Measurements from ENCODE around the gene GNAO1. TPM values are rescaled to one million over a fixed set of nuclear protein-coding genes. Genes with fewer than 3 reads are reported as not detected.

GNAO1 gene
- total and polyA plus RNA-seq, 2 donors (not counting 1 experiment from before 2014, with no cell fraction given), result 0.13 to 5.1 TPM

- ChIA-PET POLR2A (interaction anchor here (0.7 kb wide), 1 partner anchor 295 kb away, joined by 4 read pairs; no protein-coding TSS in a partner anchor), CTCF (no interaction called here)
- intact Hi-C loops (cut with micrococcal nuclease), result no loop called here
- Histone ChIP-seq H3K4me2 (replicated peaks; ENCODE audit: low read depth, low read length, poor library complexity, severe bottlenecking) (no peak overlapping the region), H3K4me1 (ENCODE audit: control insufficient read depth in 2 of 2, insufficient read depth in 2 of 2, low read length in 2 of 2) (peaks cover 0 to 9% of the 10 kb centered on the region in 2 donors), H3K9ac (ENCODE audit: low read length) (no peak overlapping the region), H3K79me2 (ENCODE audit: control insufficient read depth, insufficient read depth, low read length) (no peaks in the 10 kb centered on the region), H4K20me1 (ENCODE audit: control insufficient read depth, insufficient read depth, low read length, poor library complexity, severe bottlenecking) (no peaks in the 10 kb centered on the region), H3K4me3 (ENCODE audit: control extremely low read depth in 1 of 5, extremely low read depth in 1 of 5, insufficient read depth in 1 of 5, low read depth in 2 of 5, low read length in 4 of 5) (no peak overlapping the region), H3K27ac (ENCODE audit: low read length in 2 of 2) (no peak overlapping the region), H2AFZ (ENCODE audit: insufficient read depth, low read depth, low read length, poor library complexity, severe bottlenecking) (no peak overlapping the region), H3K36me3 (replicated peaks in 1 of 2; ENCODE audit: control extremely low read depth in 1 of 2, control insufficient read depth in 1 of 2, extremely low read depth in 1 of 2, insufficient read depth in 2 of 2, low read length in 1 of 2) (no peaks in the 10 kb centered on the region), H3K9me3 (ENCODE audit: control extremely low read depth in 1 of 3, control insufficient read depth in 2 of 3, insufficient read depth in 1 of 3, low read length in 2 of 3) (no peaks in the 10 kb centered on the region), H3K27me3 (replicated peaks in 1 of 4; ENCODE audit: control extremely low read depth in 1 of 4, control insufficient read depth in 3 of 4, insufficient read depth in 4 of 4, low read length in 3 of 4) (peaks cover 0 to 4% (median 1%) of the 10 kb centered on the region in 4 experiments)
- peaks cover 12% of the 10 kb centered on the region for H3K27me3 Mint-ChIP-seq
- WGBS (ENCODE audit: insufficient coverage), result 98% methylated on average over 4 of the region's 7 CpGs
- no peak overlapping the region for H3K4me3 Mint-ChIP-seq
- ATAC-seq (ENCODE audit: low read depth) (no peak), DNase-seq (no peak)
- no peaks in the 10 kb centered on the region for H3K9me3 Mint-ChIP-seq (ENCODE audit: insufficient read depth)
- no peak for TF ChIP-seq CTCF (IDR thresholded peaks at IDR 0.05)
- TF ChIP-seq EZH2 (IDR thresholded peaks at IDR 0.05; ENCODE audit: borderline replicate concordance, insufficient read depth, low read depth, low read length, poor library complexity, severe bottlenecking), result no peak
- H3K27ac Mint-ChIP-seq, result no peak overlapping the region
- H3K4me1 Mint-ChIP-seq, result peaks cover 11% of the 10 kb centered on the region
Measured at GRCh38 chr16:56297684-56298083, 106.4 kb downstream of the GNAO1 start.

- no peaks in the 10 kb centered on the region for H3K9me3 Mint-ChIP-seq (ENCODE audit: insufficient read depth)
- Histone ChIP-seq H3K4me2 (replicated peaks; ENCODE audit: low read depth, low read length, poor library complexity, severe bottlenecking) (no peak overlapping the region), H2AFZ (ENCODE audit: insufficient read depth, low read depth, low read length, poor library complexity, severe bottlenecking) (no peak overlapping the region), H3K27ac (ENCODE audit: low read length in 2 of 2) (no peak overlapping the region), H3K36me3 (replicated peaks in 1 of 2; ENCODE audit: control extremely low read depth in 1 of 2, control insufficient read depth in 1 of 2, extremely low read depth in 1 of 2, insufficient read depth in 2 of 2, low read length in 1 of 2) (no peaks in the 10 kb centered on the region), H3K27me3 (replicated peaks in 1 of 4; ENCODE audit: control extremely low read depth in 1 of 4, control insufficient read depth in 3 of 4, insufficient read depth in 4 of 4, low read length in 3 of 4) (peaks cover 0 to 4% (median 1%) of the 10 kb centered on the region in 4 experiments), H3K9ac (ENCODE audit: low read length) (no peak overlapping the region), H3K4me3 (ENCODE audit: control extremely low read depth in 1 of 5, extremely low read depth in 1 of 5, insufficient read depth in 1 of 5, low read depth in 2 of 5, low read length in 4 of 5) (no peak overlapping the region), H3K9me3 (ENCODE audit: control extremely low read depth in 1 of 3, control insufficient read depth in 2 of 3, insufficient read depth in 1 of 3, low read length in 2 of 3) (no peaks in the 10 kb centered on the region), H4K20me1 (ENCODE audit: control insufficient read depth, insufficient read depth, low read length, poor library complexity, severe bottlenecking) (no peaks in the 10 kb centered on the region), H3K4me1 (ENCODE audit: control insufficient read depth in 2 of 2, insufficient read depth in 2 of 2, low read length in 2 of 2) (peaks cover 0 to 9% of the 10 kb centered on the region in 2 donors), H3K79me2 (ENCODE audit: control insufficient read depth, insufficient read depth, low read length) (no peaks in the 10 kb centered on the region)
- intact Hi-C loops (cut with micrococcal nuclease), result no loop called here
- peaks cover 12% of the 10 kb centered on the region for H3K27me3 Mint-ChIP-seq
- peaks cover 11% of the 10 kb centered on the region for H3K4me1 Mint-ChIP-seq
- 47% methylated on average over 5 of the region's 8 CpGs for WGBS (ENCODE audit: insufficient coverage)
- ATAC-seq (ENCODE audit: low read depth), result no peak
- DNase-seq, result no peak
- POLR2A ChIA-PET, result interaction anchor here (0.7 kb wide), 1 partner anchor 295 kb away, joined by 4 read pairs; no protein-coding TSS in a partner anchor
- no peak overlapping the region for H3K4me3 Mint-ChIP-seq
- TF ChIP-seq EZH2 (IDR thresholded peaks at IDR 0.05; ENCODE audit: borderline replicate concordance, insufficient read depth, low read depth, low read length, poor library complexity, severe bottlenecking) (no peak), CTCF (IDR thresholded peaks at IDR 0.05) (no peak)
- H3K27ac Mint-ChIP-seq, result no peak overlapping the region
- CTCF ChIA-PET, result no interaction called here
Measured at GRCh38 chr16:56298116-56298515, 106.8 kb downstream of the GNAO1 start.

Data from B cell (primary cell).